GM12874 (cell line): ENCODE measurements around the gene ARID5A.

Source experiments
- TF ChIP-seq, protein P1 (sequence below): IDR thresholded peaks from 2 replicates; pipeline ENCODE4 v1.5.1; 2011; ENCODE audit warnings: low read depth, mild to moderate bottlenecking, control low read depth, low read length, moderate library complexity; ENCODE audit not compliant: insufficient read depth

ARID5A gene

DNA sequence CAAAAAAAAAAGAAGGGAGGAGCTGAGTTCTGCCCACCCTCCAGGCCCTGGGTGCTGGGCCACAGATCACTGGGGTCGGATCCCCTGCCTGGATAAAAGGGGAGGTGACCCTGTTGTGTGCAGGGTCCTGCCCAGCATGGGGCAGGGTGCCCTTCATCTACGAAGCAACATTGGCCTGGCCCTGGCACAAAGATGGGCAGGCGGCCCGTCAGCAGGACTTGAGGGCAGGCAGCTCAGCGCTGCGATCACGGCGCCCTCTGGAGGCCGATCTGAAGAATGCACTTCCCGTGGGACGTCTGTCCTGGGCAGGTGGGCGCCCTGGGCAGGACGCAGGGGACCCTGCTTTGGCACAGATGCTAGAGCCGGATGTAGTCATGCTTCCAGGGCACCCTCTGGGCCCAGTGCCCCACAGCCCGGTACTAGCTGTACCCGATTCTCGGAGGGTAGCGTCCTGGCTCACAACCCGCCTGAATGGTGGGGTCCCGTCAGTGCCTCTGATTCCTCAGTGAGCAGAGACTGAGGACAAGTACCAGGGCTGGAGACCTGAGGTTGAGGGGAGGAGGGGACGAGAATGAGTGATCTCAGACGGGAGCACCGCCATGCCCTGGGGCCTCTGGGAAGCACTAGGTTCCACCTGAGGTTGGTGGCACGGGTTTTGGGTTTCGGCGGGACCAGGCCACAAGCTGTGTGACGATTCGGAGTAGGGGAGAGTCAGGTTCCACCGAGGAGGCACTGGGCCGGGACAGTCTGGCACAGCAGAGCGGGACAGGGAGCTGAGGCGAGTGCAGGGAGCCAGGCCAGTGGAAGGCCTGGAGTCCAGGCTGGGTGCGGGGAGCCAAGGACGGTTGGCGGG lies 18.0 kb downstream of the ARID5A start:
- TF ChIP-seq, protein P1, sequence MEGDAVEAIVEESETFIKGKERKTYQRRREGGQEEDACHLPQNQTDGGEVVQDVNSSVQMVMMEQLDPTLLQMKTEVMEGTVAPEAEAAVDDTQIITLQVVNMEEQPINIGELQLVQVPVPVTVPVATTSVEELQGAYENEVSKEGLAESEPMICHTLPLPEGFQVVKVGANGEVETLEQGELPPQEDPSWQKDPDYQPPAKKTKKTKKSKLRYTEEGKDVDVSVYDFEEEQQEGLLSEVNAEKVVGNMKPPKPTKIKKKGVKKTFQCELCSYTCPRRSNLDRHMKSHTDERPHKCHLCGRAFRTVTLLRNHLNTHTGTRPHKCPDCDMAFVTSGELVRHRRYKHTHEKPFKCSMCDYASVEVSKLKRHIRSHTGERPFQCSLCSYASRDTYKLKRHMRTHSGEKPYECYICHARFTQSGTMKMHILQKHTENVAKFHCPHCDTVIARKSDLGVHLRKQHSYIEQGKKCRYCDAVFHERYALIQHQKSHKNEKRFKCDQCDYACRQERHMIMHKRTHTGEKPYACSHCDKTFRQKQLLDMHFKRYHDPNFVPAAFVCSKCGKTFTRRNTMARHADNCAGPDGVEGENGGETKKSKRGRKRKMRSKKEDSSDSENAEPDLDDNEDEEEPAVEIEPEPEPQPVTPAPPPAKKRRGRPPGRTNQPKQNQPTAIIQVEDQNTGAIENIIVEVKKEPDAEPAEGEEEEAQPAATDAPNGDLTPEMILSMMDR: peak; percentile 99

DNA sequence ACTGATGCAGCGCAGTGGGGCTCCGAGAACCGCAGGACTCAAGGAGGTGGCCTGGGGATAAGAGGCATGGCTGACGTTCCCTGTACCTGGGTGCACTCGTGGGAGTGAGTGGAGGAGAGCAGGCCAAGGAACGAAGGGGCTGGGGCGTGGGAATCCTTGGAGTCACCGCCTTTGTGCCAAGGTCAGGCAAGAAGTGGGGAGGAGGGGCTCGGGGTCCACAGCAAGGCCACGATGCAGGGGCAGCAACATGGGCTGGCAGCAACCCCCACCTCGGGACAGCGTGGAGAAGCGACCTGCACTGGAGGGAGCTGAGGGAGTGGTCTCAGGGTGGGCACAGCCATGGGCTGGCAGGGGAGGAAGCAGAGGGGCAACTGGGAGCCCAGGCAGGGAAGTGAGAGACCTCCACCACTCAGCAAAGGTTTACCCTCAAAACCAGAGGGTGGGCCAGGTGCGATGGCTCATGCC lies 18.6 kb downstream of the ARID5A start:
- TF ChIP-seq, protein P1: no peak

DNA sequence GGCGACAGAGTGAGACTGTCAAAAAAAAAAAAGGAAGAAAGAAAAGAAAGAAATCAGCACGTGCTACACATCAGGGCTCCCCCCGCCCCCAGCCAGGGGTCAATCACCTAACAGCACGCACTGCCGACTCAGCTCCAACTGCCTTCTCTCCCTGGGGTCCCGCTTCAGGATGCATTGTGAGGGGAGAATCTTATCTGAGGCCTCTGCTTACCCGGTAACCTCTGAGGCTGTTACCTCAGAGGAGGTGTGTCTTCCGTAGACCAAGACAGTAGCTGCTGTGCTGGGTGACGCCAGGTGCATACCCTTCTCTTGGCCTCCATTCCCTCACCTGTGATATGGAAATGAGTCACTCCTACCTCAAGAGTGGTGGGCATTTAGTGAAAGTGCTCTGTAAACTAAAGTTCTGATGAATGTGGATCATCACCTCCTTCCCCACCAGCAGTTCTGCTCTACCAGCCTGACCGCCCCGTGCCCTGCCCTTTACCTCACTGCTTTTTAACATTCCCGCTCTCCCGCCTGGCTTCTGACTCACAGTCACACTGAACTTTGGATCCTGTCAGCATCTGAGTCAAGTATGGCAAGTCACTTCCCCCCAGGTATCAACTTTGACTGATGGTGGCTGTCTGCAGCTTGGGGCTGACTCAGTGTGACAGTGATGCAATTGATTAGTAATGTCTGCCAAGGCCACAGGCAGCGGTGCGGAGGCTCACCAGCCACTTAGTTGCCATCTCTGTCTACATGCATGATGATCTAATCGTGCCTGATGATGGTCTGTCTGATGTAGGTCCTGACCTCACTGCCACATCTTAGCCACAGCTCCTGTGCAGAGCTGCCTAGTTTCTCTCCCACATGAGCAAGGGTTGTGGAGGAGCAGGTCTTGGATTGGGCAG lies 20.1 kb downstream of the ARID5A start:
- TF ChIP-seq, protein P1: no peak

DNA sequence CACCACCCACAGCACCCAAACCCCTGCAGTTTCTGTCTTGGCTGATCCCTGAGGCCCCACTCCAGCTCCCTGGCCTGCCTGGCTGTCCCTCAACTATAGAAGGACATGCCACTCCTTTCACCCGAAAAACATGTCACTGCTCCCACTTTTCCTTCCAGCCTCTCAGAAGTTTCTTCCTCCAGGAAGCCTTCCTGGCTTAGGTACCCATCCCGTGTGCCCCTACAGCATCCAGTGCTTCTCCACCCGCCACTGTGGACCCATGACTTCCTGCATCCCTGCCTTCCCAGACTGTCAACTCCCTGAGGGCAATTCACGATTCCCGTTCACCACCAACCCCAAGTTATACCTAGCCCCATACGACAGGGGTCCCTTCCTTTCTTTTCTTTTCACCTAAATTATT lies 21.5 kb downstream of the ARID5A start:
- TF ChIP-seq, protein P1: no peak

DNA sequence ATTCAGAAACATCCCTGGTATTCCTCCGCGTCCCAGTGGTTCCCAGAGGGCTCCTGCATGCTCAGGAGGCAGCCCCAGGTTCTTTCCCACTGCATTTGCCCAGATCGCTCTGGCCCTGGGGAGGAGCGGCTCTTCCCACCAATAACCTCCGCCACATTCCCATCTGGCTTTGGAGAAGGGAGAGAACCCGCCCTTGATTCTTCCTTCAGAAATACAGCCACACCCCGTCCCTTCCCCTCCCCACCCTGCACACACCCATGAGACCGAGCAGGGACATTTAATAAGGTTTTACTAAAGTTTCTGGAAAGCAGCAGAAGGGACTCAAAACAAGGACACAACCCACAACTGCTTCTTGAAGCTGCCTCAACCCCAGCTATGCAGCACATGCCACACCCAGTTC lies 21.9 kb downstream of the ARID5A start:
- TF ChIP-seq, protein P1: no peak

DNA sequence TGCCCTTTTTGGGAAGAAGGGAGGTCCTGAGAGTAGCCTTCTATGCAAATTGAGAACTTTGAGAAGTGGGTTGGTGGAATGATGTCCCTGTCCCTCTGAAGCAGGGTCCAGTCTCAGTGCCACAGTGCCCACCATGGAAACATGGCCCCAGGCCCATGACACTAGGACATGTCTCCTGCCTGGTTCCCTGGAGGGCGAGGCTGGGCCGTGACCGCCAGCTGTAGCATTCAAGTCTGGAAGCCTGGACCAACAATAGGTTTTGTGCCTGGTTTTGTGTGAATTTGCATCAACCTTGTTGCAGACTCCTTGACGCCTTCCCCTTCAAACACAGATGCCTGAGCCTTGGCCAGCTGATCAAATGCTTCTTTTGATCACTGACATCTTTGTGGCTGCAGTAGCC lies 27.5 kb downstream of the ARID5A start:
- TF ChIP-seq, protein P1: no peak

DNA sequence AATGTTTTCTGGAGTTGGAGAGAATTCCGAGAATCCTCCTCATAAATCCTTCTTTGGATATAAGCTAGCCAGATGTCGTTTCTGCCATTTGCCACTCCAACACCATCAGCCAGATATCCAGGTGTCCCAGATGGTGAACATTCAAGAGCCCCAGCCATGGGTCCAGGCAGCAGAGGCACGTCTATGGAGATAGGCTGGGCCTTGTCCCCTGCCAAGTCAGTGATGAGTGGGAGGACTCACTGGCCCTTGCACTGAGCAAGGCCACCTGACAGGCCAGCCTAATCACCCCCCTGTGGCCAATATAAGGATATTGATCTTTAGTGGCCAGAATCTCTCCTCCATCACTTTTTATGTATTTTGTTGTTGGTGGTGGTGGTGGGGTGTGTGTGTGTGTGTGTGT lies 28.0 kb downstream of the ARID5A start:
- TF ChIP-seq, protein P1: no peak
